C4-2B (cell line): ENCODE data around the gene GDF10.

ENCODE experiments used
- ZFX ChIP-seq: fragments of 450-650 bp; IDR thresholded peaks from 2 replicates; pipeline ENCODE4 v1.6.1; 2017
- TF ChIP-seq, protein P1 (sequence below): fragments of 450-650 bp; conservative IDR thresholded peaks from 2 replicates; pipeline ENCODE4 v1.5.1; 2017; ENCODE audit warnings: mild to moderate bottlenecking

DNA sequence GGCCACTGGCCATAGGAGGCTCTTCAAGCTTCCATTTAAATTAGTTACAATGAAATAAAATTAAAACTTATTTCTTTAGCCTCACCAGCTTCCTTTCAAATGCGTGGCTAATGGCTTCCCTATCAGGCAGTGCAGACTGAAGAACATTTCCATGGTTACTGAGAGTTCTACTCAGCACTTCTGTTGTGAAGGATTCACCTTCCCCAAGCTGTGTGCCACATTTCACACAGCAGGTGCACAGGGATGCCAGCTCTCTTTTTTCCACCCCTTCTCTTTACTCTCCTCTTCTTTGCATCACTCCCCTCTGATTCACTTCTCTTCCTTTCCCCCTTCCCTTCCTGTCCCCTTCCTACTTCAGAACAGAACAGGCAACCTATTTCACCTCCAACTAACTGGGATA is 23.1 kb downstream of the GDF10 start:
- TF ChIP-seq, protein P1, sequence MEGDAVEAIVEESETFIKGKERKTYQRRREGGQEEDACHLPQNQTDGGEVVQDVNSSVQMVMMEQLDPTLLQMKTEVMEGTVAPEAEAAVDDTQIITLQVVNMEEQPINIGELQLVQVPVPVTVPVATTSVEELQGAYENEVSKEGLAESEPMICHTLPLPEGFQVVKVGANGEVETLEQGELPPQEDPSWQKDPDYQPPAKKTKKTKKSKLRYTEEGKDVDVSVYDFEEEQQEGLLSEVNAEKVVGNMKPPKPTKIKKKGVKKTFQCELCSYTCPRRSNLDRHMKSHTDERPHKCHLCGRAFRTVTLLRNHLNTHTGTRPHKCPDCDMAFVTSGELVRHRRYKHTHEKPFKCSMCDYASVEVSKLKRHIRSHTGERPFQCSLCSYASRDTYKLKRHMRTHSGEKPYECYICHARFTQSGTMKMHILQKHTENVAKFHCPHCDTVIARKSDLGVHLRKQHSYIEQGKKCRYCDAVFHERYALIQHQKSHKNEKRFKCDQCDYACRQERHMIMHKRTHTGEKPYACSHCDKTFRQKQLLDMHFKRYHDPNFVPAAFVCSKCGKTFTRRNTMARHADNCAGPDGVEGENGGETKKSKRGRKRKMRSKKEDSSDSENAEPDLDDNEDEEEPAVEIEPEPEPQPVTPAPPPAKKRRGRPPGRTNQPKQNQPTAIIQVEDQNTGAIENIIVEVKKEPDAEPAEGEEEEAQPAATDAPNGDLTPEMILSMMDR = no peak
- TF ChIP-seq ZFX = no peak
